ENCODE results near the gene ARID1A. TPM values are rescaled to one million over a fixed set of nuclear protein-coding genes. Genes with fewer than 3 reads are reported as not detected.

The ARID1A gene
- total and polyA plus RNA-seq, 2 donors (not counting 3 experiments of a cell fraction or from before 2014, with no cell fraction given) = 36.9 to 77.2 TPM

DNA sequence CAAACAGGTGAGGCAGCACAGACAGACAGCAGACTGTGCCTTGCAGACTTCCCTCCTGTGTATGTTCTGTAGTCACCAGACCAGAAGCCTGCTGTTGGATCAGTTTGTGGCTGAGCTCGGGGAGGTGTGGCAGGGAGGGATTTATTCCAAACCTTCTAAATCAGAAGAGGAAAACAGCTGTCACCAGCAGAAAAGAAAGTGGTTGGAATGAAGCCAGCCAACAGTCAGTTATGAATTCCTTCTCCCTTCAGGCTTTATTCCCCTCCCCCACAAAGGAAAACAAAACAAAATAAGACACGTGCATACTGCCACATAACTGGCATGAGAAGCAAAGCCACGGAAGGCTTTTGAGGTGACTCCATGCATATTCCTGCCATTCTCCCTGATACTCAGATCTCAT, 72.9 kb downstream of the ARID1A start:
- H3K4me1 ChIP-seq (ENCODE audit: control insufficient read depth, extremely low read depth, insufficient read depth, low read length) = peaks cover 40% of the 10 kb centered on the region
- no peak overlapping the region for H3K9ac ChIP-seq (replicated peaks; ENCODE audit: extremely low read depth, insufficient read depth, low read length)
- H3K4me3 ChIP-seq (replicated peaks in 1 of 3; ENCODE audit: insufficient read depth in 1 of 3, low read depth in 1 of 3, low read length in 3 of 3) = no peak overlapping the region
- FAIRE-seq (peak; percentile 83), DNase-seq (ENCODE audit: low read depth, low spot score) (peak; percentile 90)
- POLR2A ChIA-PET = no interaction called here
- no peak overlapping the region for H2AFZ ChIP-seq (ENCODE audit: low read depth, low read length)
- H4K20me1 ChIP-seq (replicated peaks; ENCODE audit: control insufficient read depth, extremely low read depth, insufficient read depth, low read length) = no peaks in the 10 kb centered on the region
- intact Hi-C loops (cut with micrococcal nuclease) = loop anchor here (1.0 kb wide), 1 partner anchor 18 kb away; no protein-coding TSS in a partner anchor
- dilution Hi-C loops (cut with MboI; ENCODE audit: extremely low pct_ligation_motif_present, low sequenced_read_pairs) = no loop called here
- no peak overlapping the region for H3K4me2 ChIP-seq (ENCODE audit: insufficient read depth, low read length)
- CTCF ChIA-PET = interaction anchor here (0.7 to 3.0 kb wide), 5 partner anchors 18 to 167 kb away, joined by 3 to 20 read pairs (median 4); partner anchors contain the start of gene PIGV
- TF ChIP-seq FOS (IDR thresholded peaks at IDR 0.05; ENCODE audit: borderline replicate concordance, insufficient read depth, low read length) (no peak), JUN (IDR thresholded peaks at IDR 0.05; ENCODE audit: borderline replicate concordance, insufficient read depth, insufficient read length, low read depth) (no peak), MAX (IDR thresholded peaks at IDR 0.05; ENCODE audit: insufficient read depth, insufficient read length) (peak; percentile 49), POLR2AphosphoS5 (IDR thresholded peaks at IDR 0.05; ENCODE audit: insufficient read depth, low read depth, low read length) (peak; percentile 40), GATA2 (IDR thresholded peaks at IDR 0.05; ENCODE audit: insufficient read depth, insufficient read length, low read depth, low read length) (no peak), POLR2A (IDR thresholded peaks at IDR 0.05; ENCODE audit: low read depth, low read length) (no peak), CTCF (IDR thresholded peaks at IDR 0.05; ENCODE audit: extremely low read depth in 1 of 2, insufficient read depth in 1 of 2, low read depth in 1 of 2, low read length in 2 of 2) (no peak), MYC (IDR thresholded peaks at IDR 0.05; ENCODE audit: low read depth, low read length) (no peak), EZH2 (IDR thresholded peaks at IDR 0.05; ENCODE audit: borderline replicate concordance, low read depth, low read length, severe bottlenecking) (no peak)
- H3K27me3 ChIP-seq (ENCODE audit: control insufficient read depth in 2 of 2, insufficient read depth in 2 of 2, low read length in 2 of 2) = no peaks in the 10 kb centered on the region
- peaks cover 7% of the 10 kb centered on the region for H3K79me2 ChIP-seq (ENCODE audit: control insufficient read depth, insufficient read depth, low read length)
- no peaks in the 10 kb centered on the region for H3K9me3 ChIP-seq (replicated peaks; ENCODE audit: control insufficient read depth, insufficient read depth, low read length)
- H3K27ac ChIP-seq (ENCODE audit: insufficient read depth, low read depth, low read length) = no peak overlapping the region
- no TSS peak for BruUV-seq (replicated peaks)
- no peaks in the 10 kb centered on the region for H3K9me1 ChIP-seq (replicated peaks; ENCODE audit: control insufficient read depth, extremely low read depth, insufficient read depth, low read length)
- peaks cover 31 to 49% of the 10 kb centered on the region in 2 experiments for H3K36me3 ChIP-seq (ENCODE audit: control insufficient read depth in 2 of 2, extremely low read depth in 1 of 2, insufficient read depth in 2 of 2, low read length in 2 of 2)
